A673 (cell line): ENCODE measurements around the gene ROMO1. TPM values are rescaled to one million over a fixed set of nuclear protein-coding genes. Genes with fewer than 3 reads are reported as not detected.

Source experiments
- BruUV-seq: library from RNA; stranded (reverse); fragments of 400-500 nt; replicated peaks from 2 replicates; lab custom pipeline; 2021; lab: Mats Ljungman, UMichigan
- CTCF ChIA-PET: fragments of 300-600 bp; sonication (Branson Sonifier 250); formaldehyde crosslinking; loops from one replicate; lab custom pipeline; 2022; ENCODE audit warnings: antibody characterized with exemption; lab: Charles Lee
- POLR2A ChIA-PET: fragments of 300-600 bp; sonication (Branson Sonifier 250); formaldehyde crosslinking; loops from one replicate; lab custom pipeline; 2022; ENCODE audit warnings: antibody characterized with exemption; ENCODE audit not compliant: low non-redundant PET; lab: Charles Lee
- DNase-seq: peaks from one replicate; pipeline ENCODE4 v3.0.0-alpha.2; 2015; ENCODE audit warnings: low spot score
- H3K27ac ChIP-seq: fragments of 200-600 bp; sonication (generic); 2 replicates; pipeline ENCODE4 v1.5.1; 2016; ENCODE audit warnings: mixed run types, low read depth, mild to moderate bottlenecking, mixed read lengths, antibody characterized with exemption, low read length; ENCODE audit not compliant: poor library complexity, severe bottlenecking
- H3K27me3 ChIP-seq: fragments of 200-600 bp; sonication (generic); replicated peaks from 2 replicates; pipeline ENCODE4 v1.6.1; 2017; ENCODE audit warnings: mixed run types, low read depth, mild to moderate bottlenecking, mixed read lengths, antibody characterized with exemption, low read length; ENCODE audit not compliant: insufficient read depth, poor library complexity
- H3K36me3 ChIP-seq: fragments of 200-600 bp; sonication (generic); 2 replicates; pipeline ENCODE4 v1.6.1; 2016; ENCODE audit warnings: mixed run types, mild to moderate bottlenecking, mixed read lengths, antibody characterized with exemption, low read length; ENCODE audit not compliant: insufficient read depth, poor library complexity, severe bottlenecking
- H3K4me1 ChIP-seq: fragments of 200-600 bp; sonication (generic); 2 replicates; pipeline ENCODE4 v1.6.1; 2017; ENCODE audit warnings: mixed run types, mild to moderate bottlenecking, mixed read lengths, antibody characterized with exemption, low read length; ENCODE audit not compliant: insufficient read depth, poor library complexity, severe bottlenecking
- H3K4me3 ChIP-seq: fragments of 200-600 bp; sonication (generic); 2 replicates; pipeline ENCODE4 v1.5.1; 2016; ENCODE audit warnings: low read depth, mixed run types, mild to moderate bottlenecking, mixed read lengths, low read length; ENCODE audit not compliant: poor library complexity, severe bottlenecking
- H3K9me3 ChIP-seq: fragments of 200-600 bp; sonication (generic); 2 replicates; pipeline ENCODE4 v1.6.1; 2016; ENCODE audit warnings: mixed run types, low read depth, mild to moderate bottlenecking, mixed read lengths, antibody characterized with exemption, low read length; ENCODE audit not compliant: poor library complexity, severe bottlenecking
- EZH2 ChIP-seq: fragments of 200-600 bp; sonication (generic); IDR thresholded peaks from 2 replicates; pipeline ENCODE4 v1.6.1; 2017; ENCODE audit warnings: borderline replicate concordance, low read depth, mild to moderate bottlenecking, mixed read lengths, antibody characterized with exemption, low read length; ENCODE audit not compliant: poor library complexity, severe bottlenecking
- intact Hi-C: fragments of 100-400 bp; cut with micrococcal nuclease; formaldehyde crosslinking; loops from one replicate; pipeline ENCODE4 v1.10.0; 2022; ENCODE audit not compliant: unreplicated experiment
- total RNA-seq: library from RNA; stranded (reverse); gene quantifications from 2 replicates; pipeline ENCODE4 v1.2.3, GENCODE V29; 2021
- TF ChIP-seq, protein P1 (sequence below): fragments of 300-800, 200-600 bp; sonication (generic); conservative IDR thresholded peaks from 2 replicates; pipeline ENCODE4 v1.5.1; 2017; ENCODE audit warnings: low read depth, mild to moderate bottlenecking, antibody characterized with exemption, low read length, moderate library complexity, mixed read lengths

The ROMO1 gene
- total RNA-seq, 1 experiment from 2014 or later = 134 TPM

DNA sequence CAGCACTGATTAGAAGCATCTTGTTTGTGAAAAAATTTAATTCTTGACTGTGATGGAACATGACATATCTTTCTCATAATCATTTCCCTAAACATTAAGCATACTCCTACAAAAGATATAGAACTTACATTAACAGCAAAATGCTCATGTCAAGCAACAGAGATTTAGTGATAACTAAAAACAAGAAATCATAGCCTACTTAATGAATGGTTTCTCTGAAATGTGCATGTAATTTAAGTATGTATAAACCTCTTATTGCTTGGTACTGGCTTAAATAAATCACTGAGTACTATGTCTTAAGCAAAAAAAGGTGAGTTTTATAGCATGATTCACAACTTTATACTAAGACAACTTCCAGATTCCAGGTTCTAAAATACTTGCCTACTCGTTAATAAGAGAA lies 9.3 kb downstream of the ROMO1 start:
- no TSS peak for BruUV-seq
- Histone ChIP-seq H3K27ac (no peak overlapping the region), H3K27me3 (no peaks in the 10 kb centered on the region), H3K4me1 (no peaks in the 10 kb centered on the region), H3K9me3 (no peaks in the 10 kb centered on the region), H3K4me3 (no peak overlapping the region), H3K36me3 (peaks cover 100% of the 10 kb centered on the region)
- intact Hi-C loops = no loop called here
- TF ChIP-seq EZH2 = no peak
- TF ChIP-seq, protein P1, sequence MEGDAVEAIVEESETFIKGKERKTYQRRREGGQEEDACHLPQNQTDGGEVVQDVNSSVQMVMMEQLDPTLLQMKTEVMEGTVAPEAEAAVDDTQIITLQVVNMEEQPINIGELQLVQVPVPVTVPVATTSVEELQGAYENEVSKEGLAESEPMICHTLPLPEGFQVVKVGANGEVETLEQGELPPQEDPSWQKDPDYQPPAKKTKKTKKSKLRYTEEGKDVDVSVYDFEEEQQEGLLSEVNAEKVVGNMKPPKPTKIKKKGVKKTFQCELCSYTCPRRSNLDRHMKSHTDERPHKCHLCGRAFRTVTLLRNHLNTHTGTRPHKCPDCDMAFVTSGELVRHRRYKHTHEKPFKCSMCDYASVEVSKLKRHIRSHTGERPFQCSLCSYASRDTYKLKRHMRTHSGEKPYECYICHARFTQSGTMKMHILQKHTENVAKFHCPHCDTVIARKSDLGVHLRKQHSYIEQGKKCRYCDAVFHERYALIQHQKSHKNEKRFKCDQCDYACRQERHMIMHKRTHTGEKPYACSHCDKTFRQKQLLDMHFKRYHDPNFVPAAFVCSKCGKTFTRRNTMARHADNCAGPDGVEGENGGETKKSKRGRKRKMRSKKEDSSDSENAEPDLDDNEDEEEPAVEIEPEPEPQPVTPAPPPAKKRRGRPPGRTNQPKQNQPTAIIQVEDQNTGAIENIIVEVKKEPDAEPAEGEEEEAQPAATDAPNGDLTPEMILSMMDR = no peak
- POLR2A ChIA-PET = no interaction called here
- CTCF ChIA-PET = no interaction called here
- no peak for DNase-seq

DNA sequence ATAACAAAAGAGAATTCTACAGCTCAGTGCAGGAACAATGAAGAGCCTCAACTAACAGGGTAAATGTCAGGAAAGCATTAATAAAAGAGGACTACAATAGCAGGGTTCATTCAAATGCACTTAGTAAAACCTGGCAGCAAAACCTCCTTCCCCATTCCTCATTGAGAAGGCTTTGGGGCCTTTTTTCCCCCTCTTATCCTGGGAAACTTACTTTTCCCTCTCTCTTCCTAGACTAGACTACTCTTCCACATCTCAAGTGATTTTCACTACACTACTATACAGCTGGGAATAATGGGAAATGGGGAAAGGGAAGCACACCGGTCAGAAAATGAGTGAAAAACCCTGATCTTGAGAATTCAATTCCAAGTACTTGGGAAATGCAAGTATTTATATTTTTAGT lies 10.1 kb downstream of the ROMO1 start:
- Histone ChIP-seq H3K36me3 (peaks cover 100% of the 10 kb centered on the region), H3K27me3 (no peaks in the 10 kb centered on the region), H3K4me3 (no peak overlapping the region), H3K4me1 (no peaks in the 10 kb centered on the region), H3K9me3 (no peaks in the 10 kb centered on the region), H3K27ac (no peak overlapping the region)
- ChIA-PET CTCF (no interaction called here), POLR2A (no interaction called here)
- no peak for DNase-seq
- intact Hi-C loops = no loop called here
- no TSS peak for BruUV-seq
- TF ChIP-seq, protein P1 = no peak
- no peak for TF ChIP-seq EZH2

DNA sequence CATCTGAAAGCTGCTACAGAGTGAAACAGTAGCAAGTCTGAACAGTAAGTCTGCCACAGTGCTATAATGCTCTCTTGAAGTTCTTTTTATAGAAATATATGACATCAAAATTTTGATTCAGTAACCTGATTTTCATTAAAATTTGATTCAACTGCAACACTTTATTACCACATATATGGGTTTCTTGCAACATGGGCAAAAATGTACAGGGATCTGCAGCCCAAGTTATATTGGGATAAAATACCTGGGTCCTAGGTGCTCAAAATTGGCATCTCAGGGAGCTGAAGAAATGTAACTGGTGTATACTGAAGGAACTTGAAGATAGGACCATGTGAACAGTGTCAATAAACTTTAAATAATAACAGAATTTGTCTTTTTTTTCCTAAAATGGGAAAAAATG lies 10.8 kb downstream of the ROMO1 start:
- Histone ChIP-seq H3K4me3 (no peak overlapping the region), H3K36me3 (peaks cover 100% of the 10 kb centered on the region), H3K4me1 (no peaks in the 10 kb centered on the region), H3K9me3 (no peaks in the 10 kb centered on the region), H3K27me3 (no peaks in the 10 kb centered on the region), H3K27ac (no peak overlapping the region)
- DNase-seq = no peak
- POLR2A ChIA-PET = no interaction called here
- CTCF ChIA-PET = no interaction called here
- no peak for TF ChIP-seq EZH2
- TF ChIP-seq, protein P1 = no peak
- intact Hi-C loops = no loop called here
- BruUV-seq = no TSS peak
